Measurements from ENCODE around the gene SEC16B.

SEC16B gene

DNA sequence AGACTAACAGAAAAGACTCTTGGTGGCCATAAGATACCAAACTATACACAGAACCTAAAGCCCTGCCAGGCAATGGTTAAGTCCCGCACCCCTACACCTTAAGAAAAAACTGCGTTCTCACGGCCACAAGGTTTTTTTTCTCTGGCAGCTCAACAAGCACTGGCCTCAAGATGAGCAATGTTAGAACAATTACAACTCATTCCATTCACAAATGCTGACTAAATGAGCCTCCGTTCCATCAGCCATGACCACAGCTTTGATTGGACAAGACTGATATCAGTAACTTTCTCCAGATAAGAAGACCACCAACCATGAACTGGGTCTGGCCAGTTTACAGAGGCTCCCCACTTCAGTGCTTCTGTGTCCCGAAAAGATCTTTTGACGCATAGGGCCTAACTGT is 31.9 kb downstream of the SEC16B start:
- no peak for DNase-seq

DNA sequence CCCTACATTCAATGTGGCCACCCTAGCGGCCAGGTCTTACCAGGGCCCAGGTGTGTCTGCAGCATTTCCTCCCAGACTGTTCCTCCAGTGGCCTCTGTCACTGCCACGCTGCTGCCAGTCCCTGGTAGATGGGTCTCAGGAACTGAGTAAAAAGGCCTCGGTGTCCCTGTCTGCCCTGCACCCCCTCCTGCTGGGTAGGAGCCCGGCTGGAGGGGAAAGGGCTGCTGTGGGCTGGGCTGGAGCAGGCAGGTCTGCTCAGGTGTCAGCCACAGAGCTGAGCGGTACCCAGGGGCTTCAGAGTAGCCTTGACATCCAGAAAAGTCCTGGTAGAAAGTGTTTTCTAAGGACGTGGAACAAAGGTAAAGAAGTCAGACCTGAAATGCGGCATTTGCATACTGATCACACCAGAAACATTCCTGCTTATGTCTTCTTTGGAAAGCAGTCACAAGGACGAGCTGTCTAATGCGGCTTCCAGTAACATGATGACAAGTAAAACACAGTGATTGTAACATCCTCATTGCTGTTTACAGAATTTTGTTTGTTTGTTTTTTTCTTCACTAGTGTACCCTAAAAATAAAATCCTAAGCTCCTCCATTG is 32.6 kb downstream of the SEC16B start:
- no peak for DNase-seq

DNA sequence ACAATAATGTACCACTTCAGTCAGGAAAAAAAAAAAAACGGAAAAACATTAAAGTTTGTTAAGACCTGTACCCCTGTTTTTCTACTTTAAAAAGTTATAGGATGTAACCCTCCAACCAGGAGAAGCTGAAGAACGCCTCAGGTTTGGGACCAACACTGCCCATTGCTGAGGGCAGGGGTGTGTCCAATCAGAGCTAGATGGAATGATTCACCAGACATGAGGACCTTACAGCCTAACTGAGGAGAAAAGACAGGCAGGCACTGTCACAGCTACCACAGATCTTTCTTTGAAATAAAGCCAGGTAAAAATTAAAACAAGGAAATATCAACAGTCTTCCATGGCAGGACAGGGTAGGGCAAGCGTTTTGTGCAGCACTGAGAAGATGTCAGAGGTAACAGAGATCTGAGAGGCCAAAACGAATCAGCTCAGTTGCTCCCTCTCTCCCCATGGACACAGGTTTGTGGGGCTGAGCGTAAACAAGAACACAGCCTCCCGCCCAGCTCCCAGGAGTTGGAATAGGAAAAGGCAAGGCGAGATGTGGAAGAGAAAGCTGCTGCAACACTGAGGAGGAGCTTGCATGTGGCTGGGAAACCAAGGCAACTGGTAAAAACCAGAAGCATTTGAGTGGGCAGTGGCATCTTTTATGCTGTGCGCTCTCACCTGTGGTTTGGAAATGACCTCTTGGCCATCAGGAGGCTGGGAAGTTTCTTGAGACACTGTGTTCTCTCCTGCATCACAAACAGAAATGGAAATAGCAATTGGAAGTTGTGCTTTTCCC is 34.0 kb downstream of the SEC16B start:
- DNase-seq: no peak

DNA sequence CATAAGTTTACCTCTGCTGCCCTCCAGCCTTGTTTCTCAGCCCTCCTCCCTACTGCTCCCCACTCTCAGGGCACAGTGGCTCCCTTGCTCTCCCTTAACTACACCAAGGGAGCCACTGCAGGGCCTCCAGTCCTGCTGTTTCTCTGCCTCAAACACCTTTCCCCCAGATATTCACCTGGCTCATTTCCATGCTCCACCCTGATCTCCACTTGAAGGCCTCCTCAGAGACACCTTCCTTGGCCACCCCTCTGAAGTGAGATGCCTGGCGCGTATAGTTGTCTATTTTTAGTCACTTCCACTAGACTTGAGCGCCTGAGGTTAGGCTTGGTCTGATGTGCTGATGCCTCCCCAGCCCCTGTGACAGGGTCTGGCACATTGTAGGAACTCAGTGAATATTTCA is 34.9 kb downstream of the SEC16B start:
- no peak for DNase-seq

DNA sequence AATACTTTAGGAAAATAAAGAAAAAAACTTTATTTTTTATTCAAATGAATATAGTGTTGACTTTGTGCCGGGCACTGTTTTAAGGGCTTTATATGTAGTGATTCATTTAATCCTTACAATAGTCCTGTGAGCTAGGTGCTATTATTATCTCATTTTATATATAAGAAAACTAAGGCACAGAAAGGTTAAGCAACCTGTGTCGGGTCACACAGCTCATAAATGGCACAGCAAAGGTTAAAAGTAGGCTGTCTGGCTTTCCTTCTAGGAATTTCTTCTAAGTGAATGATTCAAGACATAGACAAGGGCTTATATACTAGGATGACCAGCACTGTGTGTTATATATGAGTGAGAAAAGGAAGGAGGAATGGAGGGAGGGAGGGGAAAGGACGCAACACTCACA is 35.4 kb downstream of the SEC16B start:
- DNase-seq: no peak

DNA sequence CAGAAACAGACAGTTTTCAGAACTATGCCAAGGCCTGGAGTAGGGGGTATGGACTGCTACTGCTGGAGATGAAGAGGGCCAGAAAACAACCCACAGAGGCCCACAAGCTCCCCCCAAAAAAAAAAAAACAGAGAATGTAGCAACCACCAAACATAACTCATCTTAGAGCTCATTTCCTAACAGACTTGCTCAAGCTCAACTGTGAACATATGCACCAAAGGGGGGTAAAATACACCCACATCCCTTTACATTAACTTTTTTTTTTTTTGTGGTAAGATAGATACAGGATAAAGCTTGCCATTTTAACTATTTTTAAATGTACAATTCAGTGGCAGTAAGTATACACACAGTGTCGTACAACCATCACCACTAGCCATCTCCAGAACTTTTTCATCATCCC is 36.0 kb downstream of the SEC16B start:
- DNase-seq: no peak

DNA sequence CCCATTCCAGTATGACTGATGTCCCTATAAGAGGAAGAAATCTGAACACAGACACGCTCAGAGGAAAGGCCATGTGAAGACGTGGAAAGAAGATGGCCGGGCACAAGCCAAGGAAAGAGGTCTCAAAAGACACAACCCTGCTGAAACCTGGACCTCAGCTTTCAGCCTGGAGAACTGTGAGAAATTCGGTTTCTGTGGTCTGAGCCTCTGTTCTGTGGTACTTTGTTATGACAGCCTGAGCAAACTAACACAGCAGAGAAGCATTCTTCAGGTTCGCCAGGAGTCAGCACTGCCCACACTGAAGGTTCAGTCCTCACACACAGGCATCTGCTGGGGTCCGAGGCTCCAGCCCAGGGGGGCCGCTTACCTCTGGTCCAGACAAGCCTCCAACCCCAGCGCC is 37.7 kb downstream of the SEC16B start:
- no peak for DNase-seq

DNA sequence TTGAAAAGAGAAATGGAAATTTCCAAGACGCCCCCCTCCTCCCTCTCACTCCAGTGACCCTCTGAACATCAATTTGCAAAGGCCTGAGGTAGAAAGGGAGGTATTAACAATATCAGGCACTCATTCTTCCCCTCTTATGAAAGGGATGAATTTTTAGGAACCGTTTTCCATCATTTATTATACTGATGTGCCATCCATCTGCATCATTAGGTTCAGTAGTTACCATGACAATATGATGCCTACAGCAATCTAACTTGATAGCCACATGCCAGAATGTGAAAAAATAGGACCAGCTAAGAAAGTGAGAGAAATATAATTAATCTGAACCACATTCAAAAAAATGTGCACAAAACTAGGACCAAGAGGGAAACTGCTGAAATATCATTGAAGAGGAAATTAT is 40.9 kb downstream of the SEC16B start:
- no peak for DNase-seq

DNA sequence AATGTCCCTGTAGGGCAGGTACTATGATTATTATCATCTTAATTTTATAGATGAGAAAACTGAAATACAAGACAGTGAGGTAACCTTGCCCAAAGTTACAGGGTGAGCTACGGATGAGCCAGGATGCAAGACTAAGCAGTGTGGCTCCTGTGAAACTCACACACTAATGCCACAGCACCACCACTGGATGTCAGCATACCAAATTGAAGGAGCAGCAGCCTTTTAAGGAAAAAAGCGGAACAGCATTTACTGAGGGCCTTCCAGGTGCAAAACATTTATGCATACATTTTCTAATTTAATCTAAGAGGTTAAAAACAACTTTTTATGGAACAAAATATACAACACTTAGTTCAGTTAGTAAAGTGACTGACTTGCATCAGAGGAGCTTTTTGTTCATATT is 41.7 kb downstream of the SEC16B start:
- no peak for DNase-seq

DNA sequence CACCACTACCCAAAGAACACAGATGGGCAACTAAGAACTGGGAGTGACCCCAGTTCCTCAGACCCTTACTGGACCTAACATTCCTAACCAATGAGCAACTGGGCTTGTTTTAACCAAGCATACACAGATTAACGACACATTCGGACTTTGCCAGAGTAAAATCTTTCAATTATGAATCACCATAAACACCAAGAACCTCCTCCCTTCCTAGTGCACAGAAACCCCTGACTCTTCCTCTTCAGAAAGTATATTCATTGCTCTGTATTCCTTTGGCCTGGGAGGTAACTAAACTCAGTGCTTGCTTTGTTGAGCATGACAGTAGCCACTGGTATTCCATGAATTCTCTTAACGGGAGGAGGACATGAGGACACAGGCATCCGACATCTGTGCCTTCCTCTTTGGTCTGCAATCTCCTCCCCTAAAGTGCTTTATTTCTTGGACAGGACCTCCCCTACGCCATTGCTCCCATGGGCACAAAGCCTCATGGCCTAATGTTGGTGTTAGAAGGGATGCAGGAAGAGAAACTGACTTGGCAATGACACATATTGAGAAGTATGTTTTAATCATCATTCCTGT is 42.7 kb downstream of the SEC16B start:
- no peak for DNase-seq

DNA sequence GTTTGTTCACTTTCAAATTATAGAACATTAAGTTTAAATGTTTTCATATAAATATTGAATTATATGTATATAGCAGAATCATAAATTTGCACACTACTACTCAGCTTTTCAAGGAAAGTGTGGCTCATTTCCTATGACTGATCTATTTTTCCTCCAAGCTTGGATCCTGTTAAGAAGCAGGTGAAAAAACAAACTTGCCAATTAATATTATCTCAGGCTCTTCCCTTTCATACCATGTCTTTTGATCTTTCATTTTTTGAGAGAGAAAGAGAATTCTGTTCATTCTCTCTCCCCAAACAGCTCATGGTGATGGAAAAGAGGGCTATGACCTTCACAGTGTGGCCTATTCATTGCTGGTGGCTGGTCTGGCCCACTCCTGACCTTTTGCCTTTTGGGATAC is 43.7 kb downstream of the SEC16B start:
- no peak for DNase-seq

DNA sequence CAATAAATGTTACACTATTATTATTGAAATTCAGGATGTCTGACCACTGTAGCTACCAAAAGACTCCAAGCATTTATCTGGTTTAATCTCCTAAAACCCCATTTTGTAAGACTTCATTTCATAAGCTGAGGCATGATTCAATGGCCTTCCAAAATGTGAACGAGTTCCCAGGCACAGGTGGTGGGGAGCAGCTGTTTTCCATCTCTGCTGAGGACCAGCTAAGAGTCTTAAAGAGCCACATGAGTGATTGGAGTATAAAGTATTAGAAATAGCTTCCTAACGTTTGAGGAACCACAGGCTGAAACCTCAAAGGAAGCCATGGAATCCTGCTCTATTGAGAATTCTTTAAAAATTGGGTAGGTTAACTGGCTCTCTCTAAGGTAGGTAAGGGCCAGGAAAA is 44.9 kb downstream of the SEC16B start:
- DNase-seq: no peak

DNA sequence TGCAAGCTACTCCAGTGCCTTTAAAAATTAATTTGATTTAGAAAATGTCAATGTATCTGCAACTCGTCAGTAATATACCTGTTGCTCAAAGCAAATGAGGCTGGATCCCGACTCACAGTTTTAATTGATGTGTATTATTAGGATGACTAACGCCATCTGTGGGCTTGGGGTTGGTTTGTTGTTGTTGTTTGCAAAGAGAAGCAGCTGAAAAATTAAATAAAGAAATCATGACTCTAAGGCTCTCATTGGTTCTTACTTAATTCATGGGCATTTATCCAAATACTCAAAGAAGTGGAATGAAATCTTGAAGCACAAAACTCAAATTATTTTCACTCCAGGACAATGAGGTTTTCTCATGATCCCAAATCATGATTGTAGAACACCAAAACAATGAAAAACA is 46.4 kb downstream of the SEC16B start:
- DNase-seq: no peak

DNA sequence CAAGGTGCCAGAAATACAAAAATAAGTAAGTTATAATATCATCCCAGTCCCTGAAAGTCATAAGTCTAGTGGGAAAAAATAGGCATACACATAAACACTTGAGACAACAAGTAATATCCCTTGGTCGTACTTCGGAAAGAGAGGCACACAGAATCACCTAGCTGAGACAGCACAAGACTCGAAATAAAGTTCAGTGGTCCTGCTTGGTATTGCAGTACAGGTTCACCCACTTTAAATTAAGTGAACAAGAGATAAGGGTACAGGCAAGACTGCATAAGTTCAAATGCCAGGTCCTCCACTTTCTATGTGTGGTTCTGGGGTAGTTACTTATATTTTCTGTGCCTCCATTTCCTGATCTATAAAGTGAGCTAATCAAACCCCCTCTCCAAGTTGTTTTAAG is 47.6 kb downstream of the SEC16B start:
- DNase-seq: no peak

DNA sequence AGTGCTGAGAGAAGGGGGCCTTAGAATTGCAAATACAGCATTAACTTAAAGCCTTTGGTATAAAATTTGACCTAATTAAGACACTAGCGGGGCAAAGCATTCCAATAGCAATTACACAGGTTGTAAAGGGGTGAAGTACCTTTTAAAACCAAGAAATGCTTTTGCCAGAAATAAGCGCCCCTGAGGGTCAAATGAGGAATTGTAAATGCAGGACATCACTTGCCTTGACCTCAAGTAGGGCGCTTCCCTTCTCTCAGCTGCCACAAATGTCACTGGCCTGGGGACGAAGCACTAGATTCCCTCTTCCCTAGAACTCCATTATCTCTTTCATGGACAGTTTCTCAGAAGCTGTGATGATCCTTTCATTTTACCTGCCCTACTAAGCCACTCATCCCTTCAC is 48.3 kb downstream of the SEC16B start:
- no peak for DNase-seq

DNA sequence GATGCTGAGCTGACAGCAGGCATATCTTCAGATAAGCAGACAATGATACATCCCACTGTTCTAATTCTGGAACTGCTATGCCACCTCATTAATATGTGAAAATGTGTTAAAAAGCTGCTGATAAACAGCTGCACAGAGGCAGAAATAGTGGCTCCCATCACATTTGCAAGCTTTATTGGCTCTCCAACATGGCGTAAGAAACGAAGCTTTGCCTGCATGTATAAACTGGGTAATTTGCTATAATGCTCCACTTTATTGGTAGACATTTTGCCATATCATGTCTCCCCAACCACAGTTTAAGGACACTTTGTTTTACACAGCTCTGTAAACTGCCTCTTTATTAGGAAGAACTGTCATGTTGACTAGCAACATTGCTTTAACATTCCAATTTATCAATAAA is 49.8 kb downstream of the SEC16B start:
- no peak for DNase-seq

DNA sequence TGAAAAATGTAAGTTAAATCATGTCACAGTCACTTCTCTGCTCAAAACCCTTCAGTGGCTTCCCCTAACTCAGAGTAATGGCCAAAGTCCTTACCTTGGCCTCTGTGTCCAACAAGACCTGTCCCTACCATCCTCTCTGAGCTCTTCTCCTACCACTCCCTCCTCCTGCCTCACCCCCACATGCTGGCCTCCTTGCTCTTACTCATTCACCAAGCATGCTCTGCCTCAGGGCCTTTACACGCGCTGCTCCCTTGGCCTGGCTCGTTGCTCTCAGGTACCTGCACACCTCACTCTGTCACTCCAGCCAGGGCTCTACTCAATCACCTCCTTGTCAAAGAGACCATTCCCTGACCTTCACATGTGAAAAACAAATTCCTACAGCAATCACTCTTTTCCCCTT is 54.2 kb downstream of the SEC16B start:
- DNase-seq: no peak

DNA sequence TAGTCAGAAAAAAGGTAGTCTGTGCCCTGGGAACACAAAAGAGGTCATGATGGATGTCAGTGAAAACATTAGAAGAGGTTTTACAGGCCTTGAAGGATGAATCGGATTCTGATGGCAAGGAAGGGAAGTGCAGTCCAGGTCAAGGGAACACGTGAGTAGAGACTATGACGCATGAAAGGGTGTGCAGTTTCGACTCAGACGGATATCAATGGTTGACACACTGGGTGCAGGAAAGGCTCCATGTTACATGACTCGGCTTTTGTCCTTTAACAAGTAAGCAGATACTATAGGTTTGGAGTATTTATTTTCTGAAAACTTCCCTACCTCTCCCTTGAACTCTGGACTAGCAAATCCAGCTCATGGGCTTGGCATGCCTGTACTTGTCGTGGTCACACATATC is 55.3 kb downstream of the SEC16B start:
- DNase-seq: no peak

DNA sequence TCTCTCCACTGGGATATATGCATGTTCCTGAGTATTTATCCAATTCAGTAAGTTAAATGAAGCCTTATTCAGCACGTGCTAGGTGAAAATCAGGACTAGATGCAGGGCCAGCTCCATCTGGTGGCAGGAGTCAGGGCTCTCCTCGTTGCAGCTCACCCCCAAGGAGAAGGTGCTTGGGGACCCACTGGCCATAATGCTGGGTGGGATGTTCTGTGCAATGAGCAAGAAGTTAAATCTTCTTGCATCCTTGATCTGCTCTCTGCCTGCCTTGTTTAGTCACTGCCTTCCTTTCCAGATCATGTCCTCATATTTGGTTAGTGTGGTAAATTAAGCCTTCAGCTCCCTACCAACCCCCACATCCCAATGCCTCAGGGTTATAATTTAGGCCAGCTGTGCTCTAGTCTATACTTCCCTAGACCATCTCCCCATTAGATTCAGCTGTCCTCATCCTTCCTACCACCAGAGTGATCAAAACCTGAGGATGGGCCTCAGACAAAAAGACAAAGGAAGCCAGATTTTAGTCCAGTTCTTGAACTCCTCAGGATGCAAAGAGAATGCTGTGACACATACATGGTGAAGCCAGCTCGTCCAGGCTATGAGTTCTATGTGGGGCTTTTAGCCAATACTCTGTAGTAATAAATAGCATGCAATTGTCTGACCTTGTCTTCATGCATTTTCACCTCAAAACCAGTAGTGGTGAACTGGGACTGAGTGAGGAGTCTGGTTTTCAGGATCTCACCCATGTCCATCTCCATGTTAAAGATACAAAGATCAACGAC is 55.9 kb downstream of the SEC16B start:
- no peak for DNase-seq

DNA sequence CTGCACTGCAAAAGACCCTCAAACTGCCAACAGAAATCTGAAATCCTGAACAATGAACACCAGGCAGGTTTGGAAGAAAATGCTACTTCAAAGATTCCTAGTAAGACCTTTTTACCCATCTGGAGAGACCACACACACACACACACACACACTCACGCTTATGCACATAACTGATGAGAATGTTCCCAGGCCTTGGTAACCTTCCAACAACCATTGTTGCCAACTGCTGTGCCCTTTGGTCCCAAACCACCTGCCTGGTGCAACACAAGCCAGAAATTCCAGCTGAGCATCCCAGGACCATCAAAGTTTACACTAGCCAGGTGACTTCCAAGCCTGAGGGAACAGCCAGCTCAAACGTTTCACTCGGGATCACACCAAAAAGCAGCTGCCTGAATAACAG is 56.9 kb downstream of the SEC16B start:
- no peak for DNase-seq

DNA sequence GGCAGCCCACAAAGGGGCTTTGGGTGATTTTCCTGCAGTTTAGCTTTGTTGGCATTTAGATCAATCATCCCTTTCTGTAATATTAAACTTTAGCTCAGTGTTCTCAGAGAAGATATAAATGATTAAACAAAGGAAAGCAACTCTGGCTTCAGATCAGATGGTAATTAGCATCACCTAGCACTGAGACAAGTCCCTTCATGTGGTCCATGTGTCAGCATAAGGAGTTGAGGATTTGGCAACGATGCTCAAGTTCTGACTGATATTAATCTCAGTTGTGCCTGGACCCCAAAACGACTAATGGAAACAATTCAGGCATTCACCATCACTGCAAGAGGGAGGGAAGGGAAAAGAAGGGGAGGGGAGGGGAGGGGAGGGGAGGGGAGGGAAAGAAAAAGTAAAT is 60.4 kb downstream of the SEC16B start:
- no peak for DNase-seq

DNA sequence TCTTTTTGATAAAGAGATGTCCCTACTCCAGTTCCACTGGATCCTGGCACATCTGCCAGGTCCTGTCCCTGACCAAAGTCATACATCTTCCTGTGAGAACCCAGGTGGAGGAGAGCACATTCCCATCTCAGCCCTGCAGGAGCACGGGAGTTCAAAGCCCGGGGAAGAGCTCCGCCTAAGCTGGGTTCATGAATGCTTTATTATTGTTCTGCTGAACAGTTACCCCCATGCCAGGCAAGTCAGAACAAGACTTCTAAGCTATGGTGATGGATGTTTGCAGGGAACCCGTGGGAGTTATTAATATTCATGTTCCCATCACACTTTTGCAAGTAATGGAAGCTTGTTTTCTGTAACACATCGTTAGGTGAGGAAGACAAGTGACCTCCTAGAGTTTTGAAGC is 62.9 kb downstream of the SEC16B start:
- DNase-seq: no peak

DNA sequence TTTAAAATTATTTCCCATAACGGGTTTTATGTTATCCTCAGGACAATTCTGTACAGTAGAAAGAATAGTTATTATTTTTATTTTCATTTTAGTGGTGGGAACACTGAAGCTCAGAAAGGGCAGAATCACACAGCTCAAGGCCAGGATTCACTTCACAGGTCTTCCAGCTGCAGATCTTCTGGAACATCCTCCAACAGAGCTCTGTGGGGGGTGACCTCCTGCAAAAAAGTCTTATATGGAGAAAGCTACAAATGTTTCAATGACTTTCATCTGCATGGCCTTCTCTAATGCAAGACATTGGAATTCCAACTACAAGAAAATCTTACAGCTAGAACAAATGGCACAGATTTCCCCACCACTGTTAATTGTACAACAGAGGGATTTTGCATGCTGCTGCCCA is 64.2 kb downstream of the SEC16B start:
- DNase-seq: no peak

DNA sequence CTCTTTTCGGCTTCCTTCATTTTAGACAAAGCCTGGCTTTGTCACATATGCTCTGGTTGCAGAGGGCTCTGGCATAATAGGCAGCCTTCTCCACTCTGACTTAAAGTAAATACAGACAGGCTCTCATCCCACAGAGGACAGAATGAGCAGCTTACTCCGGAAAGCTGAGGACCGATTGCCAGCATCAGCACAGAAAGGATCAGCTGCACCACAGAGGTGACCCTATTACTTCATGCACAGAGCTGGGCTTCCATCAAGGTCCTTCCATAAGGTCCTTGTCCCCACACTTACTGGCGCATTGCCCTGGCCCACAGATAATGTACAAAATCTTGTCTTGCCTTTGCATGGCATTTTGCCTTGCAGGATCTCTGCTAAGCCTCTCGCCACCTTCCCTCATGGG is 67.6 kb downstream of the SEC16B start:
- DNase-seq: no peak

All from T-helper 2 cell (primary cell).